HG03175 (cell line): Measurements from ENCODE around the gene PFDN2.
"Not testable (repeated sequence)": the region's sequence is repeated elsewhere in the genome, so short reads cannot be mapped to it uniquely, and the experiment has no call there.

Source experiments
- ATAC-seq: cut with Tn5 transposase; IDR thresholded peaks from one replicate; pipeline ENCODE4 v1.9.1; 2021; ENCODE audit warnings: mild to moderate bottlenecking, moderate library complexity; ENCODE audit not compliant: unreplicated experiment

Gene PFDN2

DNA sequence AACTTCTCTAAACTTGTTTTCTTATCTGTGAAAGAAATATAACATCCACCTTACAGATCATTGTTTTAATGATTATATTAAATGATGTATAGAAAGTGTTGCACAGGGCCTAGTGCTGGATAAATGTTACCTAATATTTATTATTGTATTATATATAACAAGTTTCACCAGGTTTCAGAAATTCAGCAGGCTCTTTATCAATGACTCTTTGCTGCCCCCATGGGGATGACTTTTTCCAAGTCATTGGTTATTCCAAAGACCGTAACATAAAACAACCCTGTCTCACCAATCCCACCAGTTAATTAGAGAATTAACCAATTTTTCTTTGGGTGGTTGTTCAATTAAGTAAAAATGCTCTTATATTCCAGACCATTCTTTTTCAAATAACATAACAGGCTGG, 21.9 kb upstream of the PFDN2 start:
- ATAC-seq = no peak

DNA sequence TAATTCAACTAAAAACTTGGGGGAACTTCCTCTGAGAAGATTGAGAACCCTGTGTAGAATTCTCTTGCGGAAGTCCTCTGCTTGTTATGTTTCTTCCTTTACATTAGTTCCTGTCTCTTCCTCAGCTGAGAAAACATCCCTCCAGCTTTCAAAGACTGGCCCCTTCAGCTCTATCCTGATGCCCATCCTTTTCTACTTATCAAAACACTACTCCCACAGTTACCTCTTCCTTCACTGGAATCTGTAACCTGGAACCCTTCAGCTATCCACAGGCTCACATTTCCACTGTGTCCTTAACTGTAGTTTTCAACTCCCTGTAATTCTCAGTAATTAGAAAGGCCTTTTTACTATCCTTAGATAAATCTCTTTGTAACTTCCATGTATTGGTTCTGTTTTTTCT, 20.6 kb upstream of the PFDN2 start:
- ATAC-seq = no peak

DNA sequence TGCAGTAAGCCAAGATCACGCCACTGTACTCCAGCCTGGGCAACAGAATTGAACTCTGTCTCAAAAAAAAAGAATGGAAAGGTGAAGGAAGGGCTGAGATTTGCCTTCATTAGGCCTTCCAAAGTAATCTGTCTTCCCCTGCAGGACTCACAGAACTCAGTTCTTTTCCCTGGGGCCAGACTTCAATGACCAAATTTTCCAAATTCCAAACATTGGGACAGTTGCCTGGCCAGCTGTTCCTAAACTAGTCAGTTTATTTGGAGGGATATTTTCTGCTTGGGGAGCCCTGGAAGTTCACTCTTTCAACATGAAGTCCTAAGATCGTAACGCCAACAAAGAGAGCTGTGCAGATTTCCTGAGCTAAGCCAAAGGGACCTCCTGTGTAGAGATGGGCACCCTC, 20.0 kb upstream of the PFDN2 start:
- no peak for ATAC-seq

DNA sequence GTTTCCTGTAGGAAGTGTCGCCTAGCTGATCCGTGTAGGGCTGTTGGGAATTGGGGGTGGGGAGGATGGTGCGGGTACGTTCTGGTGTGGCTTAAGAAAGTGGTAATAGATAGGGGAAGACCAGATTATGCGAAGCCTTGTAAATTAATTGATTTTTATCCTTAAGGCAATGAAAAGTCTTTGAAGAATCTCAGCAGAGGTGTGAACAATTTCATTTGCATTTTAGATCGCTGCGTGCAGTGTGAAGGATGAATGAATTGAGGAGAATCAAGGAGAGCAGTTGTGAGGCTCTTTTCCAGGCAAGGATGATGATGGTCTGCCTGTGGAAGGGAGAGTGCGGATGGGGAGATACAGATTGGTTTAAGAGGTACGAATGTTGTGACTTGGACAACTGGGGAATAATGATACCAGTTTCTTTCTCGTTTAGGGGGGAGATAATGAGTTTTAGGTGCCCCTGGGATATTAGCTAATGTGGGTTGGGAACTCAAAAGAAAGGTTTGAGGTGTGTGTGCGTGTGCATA, 15.4 kb upstream of the PFDN2 start:
- peak; percentile 3 for ATAC-seq

DNA sequence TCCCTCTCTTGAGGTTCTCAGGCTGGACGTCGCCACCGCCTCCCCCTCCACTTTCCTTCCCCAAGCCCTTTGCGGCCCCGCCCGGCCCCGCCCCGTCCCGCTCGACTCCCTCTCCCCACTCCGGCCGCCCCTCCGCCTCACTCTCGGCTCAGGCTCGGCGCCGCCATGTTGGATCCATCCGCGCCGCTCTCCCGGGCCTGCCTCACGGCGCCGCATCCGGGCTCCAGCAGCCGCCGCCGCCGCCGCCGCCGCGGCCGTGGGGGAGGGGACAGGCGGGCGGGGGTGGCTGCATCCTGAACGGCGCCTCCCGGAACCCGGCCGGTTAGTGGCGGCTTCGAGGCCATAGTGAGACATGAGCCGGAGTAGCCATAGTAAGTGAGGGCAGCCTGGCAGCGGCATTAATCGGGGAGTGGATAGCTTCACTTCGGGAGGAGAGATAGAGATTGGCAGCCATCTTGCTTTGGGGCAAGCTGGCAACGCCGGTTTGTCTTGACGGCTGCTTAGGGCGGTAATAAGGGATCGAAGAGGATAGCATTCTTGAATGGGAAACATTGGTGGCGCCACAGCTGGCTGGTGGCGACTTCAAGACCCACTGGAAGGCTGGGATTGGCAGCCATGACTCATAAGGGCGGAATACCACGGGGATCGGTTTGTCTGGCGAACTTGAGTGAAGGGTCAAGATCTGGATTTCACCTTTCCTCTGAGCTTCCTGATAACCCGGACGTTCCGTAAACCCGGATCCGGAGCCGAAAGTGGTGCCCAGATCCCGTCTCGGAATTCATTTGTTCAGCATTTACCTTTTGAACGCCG, 14.8 kb upstream of the PFDN2 start, which contains the start of gene DEDD:
TSS of gene DEDD (minus strand) at position 258 of the 810 bp plus-strand sequence. CDS start 8,205 bp downstream, outside the sequence.
- peak; percentile 96 for ATAC-seq

DNA sequence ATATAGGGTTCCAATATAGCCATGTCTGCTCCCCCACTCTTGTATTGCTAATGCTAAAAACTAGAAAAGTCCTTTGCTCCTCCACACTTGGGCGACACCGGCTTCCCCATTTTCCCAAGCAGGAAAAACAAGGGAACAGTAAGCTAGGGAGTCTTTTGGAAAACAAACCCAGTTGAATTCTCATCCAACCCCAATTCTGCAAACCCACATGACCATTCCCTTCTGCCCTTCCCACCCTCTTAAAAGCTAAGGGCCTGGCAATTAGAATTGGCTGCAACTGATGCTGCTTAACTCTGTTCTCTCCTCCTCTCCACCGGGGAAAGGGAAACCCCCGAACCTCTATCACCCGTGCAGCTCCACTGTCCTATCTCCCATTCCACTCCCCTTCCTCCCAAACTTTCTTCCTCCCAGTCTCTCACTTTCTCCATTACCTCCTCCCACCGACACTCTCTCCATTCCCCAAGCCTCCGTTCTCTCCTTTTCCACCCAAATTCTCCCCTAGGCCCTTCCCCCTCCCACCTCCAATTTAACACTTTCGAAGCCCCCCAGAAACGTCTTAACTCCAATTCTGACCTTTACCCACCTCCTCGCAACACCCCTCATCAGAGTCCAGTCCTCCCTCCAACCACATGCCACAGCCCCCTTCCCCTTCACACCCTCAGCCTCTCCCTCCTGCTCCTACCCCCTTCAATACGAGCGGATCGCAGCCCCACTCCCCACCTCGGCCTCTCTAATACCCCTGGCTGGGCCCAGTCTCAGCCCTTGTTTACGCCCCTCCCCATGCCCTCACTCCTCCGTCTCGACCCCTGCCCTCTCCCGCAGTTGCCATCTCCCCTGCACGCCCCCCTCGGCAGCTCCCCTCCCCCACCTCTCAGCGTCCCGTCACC, 13.9 kb upstream of the PFDN2 start:
- ATAC-seq = peak; percentile 3

DNA sequence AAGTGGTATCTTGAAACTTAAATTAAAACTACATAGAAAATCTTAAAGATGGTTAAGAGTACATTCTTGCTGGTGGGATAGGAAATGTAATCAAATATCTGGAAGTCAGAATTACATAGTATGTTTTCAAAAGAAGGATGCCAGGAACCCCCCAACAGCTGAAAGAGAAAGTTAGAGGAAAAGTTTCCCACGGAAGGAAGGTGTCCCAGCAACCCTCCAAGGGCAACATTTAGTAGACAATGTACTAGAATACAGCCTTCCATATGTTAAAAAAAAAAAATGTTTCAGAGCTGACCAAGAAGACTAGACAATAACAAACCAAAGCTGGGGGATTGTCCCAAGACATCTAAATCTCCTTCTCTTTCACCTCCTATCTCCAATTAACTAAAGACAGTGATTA, 12.4 kb upstream of the PFDN2 start:
- no peak for ATAC-seq

DNA sequence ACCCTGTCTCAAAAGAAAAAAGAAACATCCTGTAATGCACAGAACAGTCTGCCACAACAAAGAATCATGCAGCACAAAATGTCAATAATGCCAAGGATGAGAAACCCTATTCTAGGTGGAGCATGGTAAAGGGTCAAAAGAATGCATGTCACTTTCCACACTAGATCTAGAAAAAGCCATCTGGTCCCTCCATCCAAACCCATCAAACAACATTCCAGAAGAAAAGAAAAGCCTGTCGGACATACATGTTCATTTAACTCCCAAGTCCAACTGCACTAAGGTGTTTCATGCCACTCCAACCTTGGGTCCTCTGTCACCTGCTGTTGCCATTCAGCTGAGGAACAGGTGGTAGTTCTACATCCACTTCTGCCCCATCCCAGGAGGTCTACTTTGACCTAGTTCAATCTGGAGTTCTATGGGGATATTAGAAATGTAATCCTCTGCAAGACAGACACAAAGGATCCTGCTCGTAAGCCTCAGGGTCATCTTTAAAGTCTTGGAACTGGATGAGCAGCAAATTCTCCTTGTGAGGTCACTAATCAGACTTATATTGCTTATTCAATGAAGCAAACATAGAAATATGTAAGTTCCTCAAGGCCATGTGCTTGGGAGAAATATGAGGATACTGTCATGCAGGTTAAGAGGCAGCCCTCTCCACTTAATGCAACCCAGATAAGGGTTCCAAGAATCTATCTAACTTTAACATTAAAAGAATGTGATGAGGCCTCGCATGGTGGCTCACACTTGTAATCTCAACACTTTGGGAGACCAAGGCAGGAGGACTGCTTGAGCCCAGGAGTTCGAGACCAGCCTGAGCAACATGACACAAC, 11.0 kb upstream of the PFDN2 start:
- no peak for ATAC-seq

DNA sequence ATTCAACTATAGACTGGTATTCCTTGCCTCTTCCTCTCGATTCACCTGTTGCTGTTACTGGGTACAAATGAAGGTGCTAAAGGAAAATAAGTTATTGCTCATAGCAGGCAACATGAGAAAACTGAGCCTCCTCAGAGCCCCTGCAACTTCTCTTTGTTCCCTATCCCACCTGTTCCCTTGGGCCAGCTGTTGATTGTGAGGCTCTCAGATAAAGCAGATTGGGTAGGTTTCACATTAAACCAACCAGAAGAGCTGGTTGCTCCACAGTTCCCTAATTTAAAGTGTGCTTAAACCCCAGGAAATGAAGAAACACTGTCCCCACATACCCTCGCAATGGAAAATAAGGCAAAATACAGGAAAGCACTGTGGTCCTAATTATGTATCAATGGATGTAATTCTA, 9.8 kb upstream of the PFDN2 start:
- ATAC-seq = no peak

DNA sequence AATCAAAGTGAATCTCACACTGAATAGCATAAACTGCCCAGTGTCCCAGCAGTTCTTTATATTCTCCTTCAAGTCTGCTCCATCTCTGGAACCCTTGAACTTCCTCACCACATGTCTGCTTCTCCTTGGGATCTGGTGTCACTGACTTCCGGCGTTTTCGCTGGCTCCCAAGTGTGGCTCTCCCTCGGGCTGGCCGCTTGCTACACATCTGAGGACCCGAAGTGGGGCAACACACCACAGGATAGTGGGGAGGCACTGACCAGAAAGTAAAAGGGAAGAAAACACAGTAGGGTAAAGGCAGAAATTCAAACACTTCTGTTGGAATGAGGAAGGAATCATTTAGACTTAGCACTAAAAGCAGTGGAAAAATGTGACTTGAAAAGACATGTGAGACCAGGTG, 5.1 kb upstream of the PFDN2 start:
- ATAC-seq = no peak

DNA sequence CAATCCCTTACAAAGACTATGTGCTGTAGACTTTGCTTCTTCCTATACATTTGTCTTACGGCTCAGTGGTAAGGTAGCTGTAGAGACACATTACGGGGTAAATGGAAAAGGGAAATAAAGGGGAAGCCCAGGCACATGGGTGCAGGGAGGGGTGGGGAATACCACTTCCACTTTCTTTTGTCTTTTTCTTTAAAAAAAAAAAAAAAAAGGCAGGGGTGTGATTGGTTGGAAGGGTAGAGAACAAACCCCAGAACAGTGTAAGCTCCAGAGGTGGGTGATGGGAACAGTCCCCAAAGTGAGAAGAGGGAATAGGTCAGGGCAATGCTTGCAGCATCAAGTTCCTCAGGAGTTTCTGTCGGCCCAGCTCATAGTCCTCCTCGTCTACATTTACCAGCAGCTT, 4.0 kb upstream of the PFDN2 start:
- no peak for ATAC-seq

DNA sequence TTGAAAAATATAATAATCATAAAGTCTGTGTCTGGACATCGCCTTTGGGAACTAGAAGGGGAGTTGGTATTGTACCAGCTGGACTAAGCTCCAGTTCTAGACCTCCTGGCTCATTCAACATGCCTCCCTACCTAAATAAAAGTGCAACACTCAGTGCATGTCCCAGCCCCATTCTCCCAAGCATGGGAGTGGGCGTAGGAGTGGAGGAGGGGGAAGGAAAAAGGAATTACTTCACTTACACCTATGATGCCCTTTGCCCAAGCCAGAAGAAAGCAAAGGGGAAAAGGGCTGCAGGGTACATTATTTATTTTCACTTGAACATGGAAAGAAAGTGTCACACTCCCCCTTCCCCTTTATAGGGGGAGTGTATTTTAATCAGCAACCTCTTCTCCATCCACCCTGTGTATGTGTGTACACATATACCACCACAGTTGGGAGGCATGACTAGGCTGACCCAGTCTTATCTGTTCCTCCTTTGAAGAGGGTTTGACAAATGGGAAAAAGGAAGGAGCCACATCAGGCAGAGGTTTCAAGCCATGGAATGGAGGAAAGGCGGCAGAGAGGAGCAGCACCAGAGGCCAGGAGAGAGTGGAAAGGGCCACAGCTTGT, 3.3 kb upstream of the PFDN2 start:
- no peak for ATAC-seq

DNA sequence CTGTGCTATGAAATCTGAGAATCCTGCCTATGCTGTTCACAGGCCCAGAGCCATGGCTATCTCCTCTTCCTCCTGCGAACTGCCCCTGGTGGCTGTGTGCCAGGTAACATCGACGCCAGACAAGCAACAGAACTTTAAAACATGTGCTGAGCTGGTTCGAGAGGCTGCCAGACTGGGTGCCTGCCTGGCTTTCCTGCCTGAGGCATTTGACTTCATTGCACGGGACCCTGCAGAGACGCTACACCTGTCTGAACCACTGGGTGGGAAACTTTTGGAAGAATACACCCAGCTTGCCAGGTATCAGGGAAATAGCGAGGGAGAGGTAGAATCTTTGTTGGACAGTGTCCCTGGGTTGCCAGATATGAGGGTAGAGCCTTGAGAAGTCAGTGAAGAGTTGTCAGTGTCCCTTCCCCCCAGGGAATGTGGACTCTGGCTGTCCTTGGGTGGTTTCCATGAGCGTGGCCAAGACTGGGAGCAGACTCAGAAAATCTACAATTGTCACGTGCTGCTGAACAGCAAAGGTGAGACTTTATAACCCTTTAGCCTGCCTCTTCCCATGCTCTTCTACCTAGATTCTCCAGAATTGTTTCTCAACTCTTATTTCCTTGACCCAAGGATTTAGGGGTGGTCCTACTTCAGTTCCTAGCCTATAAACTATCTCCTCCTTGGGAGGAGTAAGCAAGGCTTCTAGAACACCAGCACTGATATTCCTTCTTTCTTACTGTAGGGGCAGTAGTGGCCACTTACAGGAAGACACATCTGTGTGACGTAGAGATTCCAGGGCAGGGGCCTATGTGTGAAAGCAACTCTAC, 1.5 kb upstream of the PFDN2 start:
- ATAC-seq = no peak

DNA sequence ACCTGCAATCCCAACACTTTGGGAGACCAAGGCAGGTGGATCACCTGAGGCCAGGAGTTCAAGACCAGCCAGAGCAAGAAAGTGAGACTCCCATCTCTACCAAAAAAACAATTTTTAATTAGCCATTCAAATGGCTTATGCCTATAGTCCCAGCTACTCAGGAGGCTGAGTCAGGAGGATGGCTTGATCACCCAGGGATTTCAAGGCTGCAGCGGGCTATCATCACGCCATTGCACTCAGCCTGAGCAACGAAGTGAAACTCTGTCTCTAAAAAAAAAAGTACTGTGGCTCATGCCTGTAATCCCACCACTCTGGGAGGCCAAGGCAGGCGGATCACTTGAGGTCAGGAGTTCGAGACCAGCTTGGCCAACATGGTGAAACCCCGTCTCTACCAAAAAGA, 1.9 kb downstream of the PFDN2 start:
- ATAC-seq = not testable (repeated sequence)

DNA sequence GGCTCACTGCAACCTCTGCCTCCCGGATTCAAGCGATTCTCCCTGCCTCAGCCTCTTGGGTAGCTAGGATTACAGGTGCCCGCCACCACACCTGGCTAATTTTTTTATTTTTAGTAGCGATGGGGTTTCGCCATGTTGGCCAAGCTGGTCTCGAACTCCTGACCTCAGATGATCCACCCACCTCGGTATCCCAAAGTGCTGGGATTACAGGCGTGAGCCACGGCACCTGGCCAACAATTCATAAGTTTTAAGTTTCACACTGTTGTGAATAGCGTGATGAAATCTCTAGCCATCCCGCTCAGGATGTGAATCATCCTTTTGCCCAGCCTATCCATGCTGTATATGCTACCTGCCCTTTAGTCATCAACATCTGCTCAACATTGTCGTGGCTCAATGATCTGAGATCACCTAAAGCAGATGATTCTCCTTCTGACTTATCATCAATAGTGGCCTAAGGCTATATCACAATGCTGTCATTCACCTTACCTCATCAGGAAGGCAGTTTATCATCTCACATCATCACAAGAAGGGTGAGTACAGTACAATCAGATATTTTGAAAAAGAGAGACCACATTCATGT, 2.6 kb downstream of the PFDN2 start:
- ATAC-seq = no peak

DNA sequence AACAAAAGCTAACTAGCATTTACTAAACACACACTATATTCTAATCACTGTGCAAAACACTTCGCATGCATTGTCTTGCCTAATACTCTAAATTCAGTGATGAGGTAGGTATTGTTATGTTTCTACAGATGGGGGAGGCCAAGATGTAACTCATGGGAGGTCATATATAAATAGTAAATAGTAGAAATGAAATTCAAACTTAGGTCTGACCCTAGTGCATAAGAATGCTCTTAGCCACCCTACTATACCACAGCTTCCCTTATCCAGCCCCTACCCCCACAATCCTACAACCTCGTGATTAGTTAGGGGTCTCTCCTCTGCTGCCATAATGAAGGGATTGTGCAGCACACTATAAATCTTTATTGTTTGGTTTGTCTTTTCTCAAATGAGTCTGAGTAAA, 3.3 kb downstream of the PFDN2 start:
- ATAC-seq = no peak

DNA sequence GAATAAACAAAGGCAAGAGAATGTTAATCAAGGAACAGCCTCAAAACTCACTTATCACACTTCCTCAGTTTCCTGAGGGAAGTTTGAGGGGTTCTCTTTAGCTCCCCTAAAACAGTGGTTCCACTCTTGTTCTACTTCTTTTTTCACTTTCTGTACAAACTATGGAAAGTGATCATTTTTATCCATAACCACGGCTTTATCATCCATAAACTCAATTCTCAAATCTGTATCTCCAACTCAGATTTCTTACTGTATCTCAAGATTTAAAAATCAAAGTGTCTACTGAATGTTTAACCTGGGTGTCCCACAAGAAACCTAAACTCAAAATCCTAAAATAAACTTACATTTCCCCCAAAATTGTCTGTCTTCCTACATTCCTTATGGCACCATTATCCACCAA, 3.9 kb downstream of the PFDN2 start:
- no peak for ATAC-seq

DNA sequence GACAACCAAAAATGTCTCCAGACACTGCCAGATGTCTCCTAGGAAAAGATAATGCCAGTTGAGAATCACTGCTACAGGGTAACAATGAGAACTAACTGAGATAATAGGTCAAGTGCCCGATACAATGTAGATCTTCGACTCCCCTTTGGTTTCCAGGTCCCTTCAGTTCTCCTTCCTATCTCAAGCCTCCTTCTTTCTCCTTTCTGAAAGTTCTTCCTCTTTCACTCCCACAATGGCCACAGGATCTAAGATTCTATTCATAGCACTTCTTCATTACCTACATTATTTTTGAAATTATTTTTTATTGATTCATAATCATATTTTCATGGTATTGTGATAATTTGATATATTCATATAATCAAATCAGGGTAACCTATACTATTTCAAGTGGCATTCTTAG, 6.3 kb downstream of the PFDN2 start:
- ATAC-seq = no peak

DNA sequence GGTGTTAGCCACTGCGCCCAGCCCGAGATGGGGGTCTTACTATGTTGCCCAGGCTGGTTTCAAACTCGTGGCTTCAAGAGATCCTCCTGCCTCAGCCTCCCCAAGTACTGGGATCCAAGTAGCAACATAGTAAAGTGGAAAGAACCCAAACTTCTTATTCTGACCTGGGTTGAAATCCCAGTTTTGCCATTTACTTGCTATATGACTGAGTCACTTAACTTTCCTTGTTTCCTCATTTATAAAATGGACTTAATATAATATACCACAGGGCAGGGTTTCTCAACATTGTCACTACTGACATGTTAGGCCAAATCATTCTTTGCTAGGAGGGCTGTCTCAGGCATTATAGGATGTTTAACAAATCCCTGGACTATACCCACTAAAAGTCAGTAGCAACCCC, 6.7 kb downstream of the PFDN2 start:
- ATAC-seq = no peak
